Lower lobe of right lung (tissue), 2 donors: Measurements from ENCODE around the gene PLEKHG1. TPM values are rescaled to one million over a fixed set of nuclear protein-coding genes. Genes with fewer than 3 reads are reported as not detected.
A peak's percentile ranks its signal among the peaks of the same experiment; 100 is the strongest.

ENCODE experiments used
- ATAC-seq, 2 donors: fragments of 200-7000 bp; cut with Tn5 transposase; one replicate each; pipeline ENCODE4 v1.9.1; 2020 to 2022; ENCODE audit warnings: mild to moderate bottlenecking in 2 of 2, moderate library complexity in 2 of 2
- DNase-seq: peaks from one replicate; pipeline ENCODE4 v3.0.0-alpha.2; 2020
- H3K27ac ChIP-seq: fragments of 200-600 bp; one replicate; pipeline ENCODE4 v1.8.0; 2022
- H3K27me3 ChIP-seq: fragments of 200-600 bp; one replicate; pipeline ENCODE4 v1.8.0; 2022; ENCODE audit warnings: low read depth
- H3K36me3 ChIP-seq: fragments of 200-600 bp; one replicate; pipeline ENCODE4 v1.8.0; 2022; ENCODE audit warnings: mild to moderate bottlenecking
- H3K4me1 ChIP-seq: fragments of 200-600 bp; one replicate; pipeline ENCODE4 v1.8.0; 2022
- H3K4me3 ChIP-seq: fragments of 200-600 bp; one replicate; pipeline ENCODE4 v1.8.0; 2022; ENCODE audit warnings: mild to moderate bottlenecking
- H3K9me3 ChIP-seq: fragments of 200-600 bp; one replicate; pipeline ENCODE4 v1.8.0; 2022
- intact Hi-C: fragments of 100-400 bp; cut with DNase I; formaldehyde crosslinking; loops from one replicate; pipeline ENCODE4 v1.11.0; 2022
- total RNA-seq: library from RNA; stranded (reverse); fragmentation: NEBNext Ultra II Directional; extraction: Animal tissue kit (Norgen Biotek cat#: 25700); gene quantifications from one replicate; pipeline ENCODE4 v1.2.1, GENCODE V29; 2021
- TF ChIP-seq, protein P1 (sequence below): fragments of 200-600 bp; IDR thresholded peaks from one replicate; pipeline ENCODE4 v1.8.0; 2022; ENCODE audit warnings: antibody characterized with exemption, mild to moderate bottlenecking
- donor health status: DM: no; HTN: yes; CAD: no; lungs with severe emphysema.

PLEKHG1 gene
- total RNA-seq, 1 donor from 2014 or later = 20.4 TPM

- no peaks in the 10 kb centered on the region for H3K36me3 ChIP-seq
- peak overlapping the region; percentile 15 for H3K4me3 ChIP-seq
- intact Hi-C loops = no loop called here
- H3K27ac ChIP-seq = peak overlapping the region; percentile 29
- no peaks in the 10 kb centered on the region for H3K27me3 ChIP-seq
- peaks cover 19% of the 10 kb centered on the region for H3K4me1 ChIP-seq
- peak in 1 of 2 donors; percentile 53 for ATAC-seq
- DNase-seq = no peak
- TF ChIP-seq, protein P1, sequence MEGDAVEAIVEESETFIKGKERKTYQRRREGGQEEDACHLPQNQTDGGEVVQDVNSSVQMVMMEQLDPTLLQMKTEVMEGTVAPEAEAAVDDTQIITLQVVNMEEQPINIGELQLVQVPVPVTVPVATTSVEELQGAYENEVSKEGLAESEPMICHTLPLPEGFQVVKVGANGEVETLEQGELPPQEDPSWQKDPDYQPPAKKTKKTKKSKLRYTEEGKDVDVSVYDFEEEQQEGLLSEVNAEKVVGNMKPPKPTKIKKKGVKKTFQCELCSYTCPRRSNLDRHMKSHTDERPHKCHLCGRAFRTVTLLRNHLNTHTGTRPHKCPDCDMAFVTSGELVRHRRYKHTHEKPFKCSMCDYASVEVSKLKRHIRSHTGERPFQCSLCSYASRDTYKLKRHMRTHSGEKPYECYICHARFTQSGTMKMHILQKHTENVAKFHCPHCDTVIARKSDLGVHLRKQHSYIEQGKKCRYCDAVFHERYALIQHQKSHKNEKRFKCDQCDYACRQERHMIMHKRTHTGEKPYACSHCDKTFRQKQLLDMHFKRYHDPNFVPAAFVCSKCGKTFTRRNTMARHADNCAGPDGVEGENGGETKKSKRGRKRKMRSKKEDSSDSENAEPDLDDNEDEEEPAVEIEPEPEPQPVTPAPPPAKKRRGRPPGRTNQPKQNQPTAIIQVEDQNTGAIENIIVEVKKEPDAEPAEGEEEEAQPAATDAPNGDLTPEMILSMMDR = no peak
- H3K9me3 ChIP-seq = no peaks in the 10 kb centered on the region
Observed at GRCh38 chr6:150641398-150642139, 41.9 kb downstream of the PLEKHG1 start.

DNA sequence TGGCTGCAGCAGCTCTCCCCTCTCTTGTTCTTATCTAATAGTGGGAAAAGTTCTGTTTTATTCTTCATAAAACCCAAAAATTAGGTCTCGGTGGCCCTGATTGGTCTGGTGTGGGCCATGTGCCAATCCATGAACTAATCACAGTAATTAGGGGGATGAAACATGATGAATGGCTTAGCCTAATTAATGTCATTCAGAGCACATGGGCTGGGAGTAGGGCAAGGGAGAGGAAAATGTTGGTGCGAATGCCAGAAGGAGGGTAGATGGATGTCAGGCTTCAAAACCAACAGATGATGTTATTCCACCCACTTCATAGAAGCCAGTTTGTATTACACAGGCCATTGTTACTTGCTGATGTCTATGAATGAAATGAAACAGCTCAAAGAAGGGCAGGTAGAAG is 46.5 kb downstream of the PLEKHG1 start:
- Histone ChIP-seq H3K27ac (no peak overlapping the region), H3K27me3 (no peaks in the 10 kb centered on the region), H3K36me3 (no peaks in the 10 kb centered on the region), H3K9me3 (no peaks in the 10 kb centered on the region), H3K4me3 (no peak overlapping the region), H3K4me1 (peaks cover 12% of the 10 kb centered on the region)
- intact Hi-C loops = no loop called here
- DNase-seq (no peak), ATAC-seq (no peak)
- TF ChIP-seq, protein P1 = no peak

DNA sequence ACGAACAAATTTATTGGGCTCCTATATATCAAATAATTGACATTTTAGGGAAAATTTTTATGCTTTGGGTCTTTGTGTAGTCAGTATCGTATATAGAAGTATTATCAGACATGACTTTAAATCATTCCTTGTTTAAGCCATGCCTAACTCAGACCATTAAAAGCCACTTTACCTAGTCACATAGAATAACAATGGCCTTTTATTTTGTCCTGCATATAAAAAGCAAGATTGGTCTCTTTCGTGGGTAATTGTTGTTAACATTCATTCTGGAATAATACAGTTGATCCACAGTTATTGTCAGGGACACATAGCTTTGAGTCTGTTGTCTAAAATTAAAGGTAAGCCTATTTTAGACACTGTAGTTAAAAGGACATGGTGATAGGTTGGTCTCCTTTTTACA is 47.4 kb downstream of the PLEKHG1 start:
- intact Hi-C loops = no loop called here

More for the DNA sequence above, 47.4 kb downstream of the PLEKHG1 start:
- H3K27me3 ChIP-seq = no peaks in the 10 kb centered on the region
- no peak overlapping the region for H3K27ac ChIP-seq
- H3K9me3 ChIP-seq = no peaks in the 10 kb centered on the region
- TF ChIP-seq, protein P1 = no peak
- DNase-seq (no peak), ATAC-seq (no peak)
- no peak overlapping the region for H3K4me3 ChIP-seq
- H3K36me3 ChIP-seq = no peaks in the 10 kb centered on the region
- H3K4me1 ChIP-seq = peaks cover 9% of the 10 kb centered on the region

Other genes starting within 250 kb of the PLEKHG1 start
- gene IYD, start 230.9 kb upstream of the PLEKHG1 start, total RNA-seq = 1.9 TPM